HFFc6 (cell line): Measurements from ENCODE around the gene ZNF30. TPM values are rescaled to one million over a fixed set of nuclear protein-coding genes. Genes with fewer than 3 reads are reported as not detected.
A peak's percentile ranks its signal among the peaks of the same experiment; 100 is the strongest.

Source experiments
- DNase-seq: peaks from one replicate; pipeline ENCODE4 v3.0.0-alpha.2; 2018
- H3K27ac Mint-ChIP-seq: 2 replicates; pipeline ENCODE4 v1.8.0; 2020; ENCODE audit warnings: mild to moderate bottlenecking, mixed read lengths
- H3K27me3 Mint-ChIP-seq: 2 replicates; pipeline ENCODE4 v1.8.0; 2021; ENCODE audit warnings: mild to moderate bottlenecking, moderate library complexity, mixed read lengths; ENCODE audit not compliant: insufficient read depth
- H3K36me3 Mint-ChIP-seq: 2 replicates; pipeline ENCODE4 v1.8.0; 2021; ENCODE audit warnings: low read depth, mixed read lengths
- H3K4me1 Mint-ChIP-seq: 2 replicates; pipeline ENCODE4 v1.8.0; 2020; ENCODE audit warnings: low read depth, mixed read lengths
- H3K4me3 Mint-ChIP-seq: 2 replicates; pipeline ENCODE4 v1.8.0; 2020; ENCODE audit warnings: mild to moderate bottlenecking, moderate library complexity, mixed read lengths
- H3K9me3 Mint-ChIP-seq: 2 replicates; pipeline ENCODE4 v1.8.0; 2020; ENCODE audit warnings: mild to moderate bottlenecking, mixed read lengths
- long read RNA-seq: library from polyadenylated mRNA; unstranded; transcript quantifications from one replicate; pipeline ENCODE4 v2.0.0, GENCODE V29; 2019
- total RNA-seq, 6 experiments: library from RNA; stranded (reverse); fragmentation: NEBNext Ultra II Directional; extraction: Animal tissue kit (Norgen Biotek cat#: 25700); gene quantifications; 2 replicates in 1 of 6; 3 replicates in 5 of 6; pipeline ENCODE4 v1.2.3, GENCODE V29; 2021
- TF ChIP-seq, protein P1 (sequence below): fragments of 200-600 bp; sonication (generic); IDR thresholded peaks from 2 replicates; pipeline ENCODE4 v1.5.0; 2021; ENCODE audit warnings: antibody characterized with exemption, mild to moderate bottlenecking

The ZNF30 gene
- 1 to 10 TPM; 1.9 to 3.1 (median 2.2) TPM for total RNA-seq
- long read RNA-seq, partial matches to known transcripts = 1 of 7 reads
- long read RNA-seq, other reads (novel, unspliced or antisense) = 3 of 7 reads

DNA sequence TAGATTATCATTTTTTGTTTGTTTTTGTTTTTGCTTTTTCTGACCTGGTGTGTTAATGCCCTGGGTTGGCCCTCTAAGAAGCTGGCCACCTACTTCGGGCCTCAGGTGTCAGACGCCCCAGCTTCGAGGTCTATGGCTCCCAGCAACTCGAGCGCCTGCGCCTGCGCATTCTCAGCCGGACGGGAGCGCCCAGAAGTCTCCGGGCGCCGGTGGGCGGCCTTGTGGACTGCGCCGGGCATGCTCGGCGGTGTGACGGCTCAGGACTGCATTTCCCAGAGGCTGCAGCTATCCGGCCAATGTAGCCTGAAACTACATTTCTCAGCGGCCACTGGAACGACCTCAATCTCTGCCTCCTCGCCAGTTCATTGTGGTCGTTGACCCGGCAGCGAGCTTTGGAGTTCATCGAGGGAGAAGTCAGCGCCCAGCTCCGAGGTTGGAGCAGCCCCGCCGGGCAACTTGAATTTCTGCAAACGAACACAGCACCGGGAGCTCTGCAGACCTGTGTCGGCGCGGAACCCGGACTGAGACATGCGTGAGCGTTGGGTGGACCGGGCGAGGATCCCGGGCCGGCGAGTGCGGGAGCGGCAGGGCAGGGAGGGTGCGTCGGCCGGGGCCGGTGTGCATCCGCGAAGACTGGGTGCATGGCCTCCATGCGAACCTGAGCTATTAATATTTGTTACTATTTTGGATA is at the start of gene ZNF30:
ZNF30 (plus strand) TSS at position 219 of the 691 bp plus-strand sequence. CDS start 3,045 bp downstream, outside the sequence.
- peak; percentile 89 for DNase-seq
- H3K27me3 Mint-ChIP-seq = peaks cover 1% of the 10 kb centered on the region; the same call in 1 of the 2 replicates
- TF ChIP-seq, protein P1, sequence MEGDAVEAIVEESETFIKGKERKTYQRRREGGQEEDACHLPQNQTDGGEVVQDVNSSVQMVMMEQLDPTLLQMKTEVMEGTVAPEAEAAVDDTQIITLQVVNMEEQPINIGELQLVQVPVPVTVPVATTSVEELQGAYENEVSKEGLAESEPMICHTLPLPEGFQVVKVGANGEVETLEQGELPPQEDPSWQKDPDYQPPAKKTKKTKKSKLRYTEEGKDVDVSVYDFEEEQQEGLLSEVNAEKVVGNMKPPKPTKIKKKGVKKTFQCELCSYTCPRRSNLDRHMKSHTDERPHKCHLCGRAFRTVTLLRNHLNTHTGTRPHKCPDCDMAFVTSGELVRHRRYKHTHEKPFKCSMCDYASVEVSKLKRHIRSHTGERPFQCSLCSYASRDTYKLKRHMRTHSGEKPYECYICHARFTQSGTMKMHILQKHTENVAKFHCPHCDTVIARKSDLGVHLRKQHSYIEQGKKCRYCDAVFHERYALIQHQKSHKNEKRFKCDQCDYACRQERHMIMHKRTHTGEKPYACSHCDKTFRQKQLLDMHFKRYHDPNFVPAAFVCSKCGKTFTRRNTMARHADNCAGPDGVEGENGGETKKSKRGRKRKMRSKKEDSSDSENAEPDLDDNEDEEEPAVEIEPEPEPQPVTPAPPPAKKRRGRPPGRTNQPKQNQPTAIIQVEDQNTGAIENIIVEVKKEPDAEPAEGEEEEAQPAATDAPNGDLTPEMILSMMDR = no peak
- no peaks in the 10 kb centered on the region for H3K9me3 Mint-ChIP-seq
- peak within 1 kb of the TSS; percentile 98 for H3K4me3 Mint-ChIP-seq
- H3K27ac Mint-ChIP-seq = peak within 1 kb of the TSS; percentile 82
- H3K36me3 Mint-ChIP-seq = peaks cover 9% of the 10 kb centered on the region
- peaks cover 14% of the 10 kb centered on the region for H3K4me1 Mint-ChIP-seq

GRCh38 chr19:34879563-34879962 is 47.1 kb upstream of the ZNF30 start:
- Mint-ChIP-seq H3K27ac (no peak overlapping the region), H3K4me3 (no peak overlapping the region), H3K27me3 (peaks cover 1% of the 10 kb centered on the region)

DNA sequence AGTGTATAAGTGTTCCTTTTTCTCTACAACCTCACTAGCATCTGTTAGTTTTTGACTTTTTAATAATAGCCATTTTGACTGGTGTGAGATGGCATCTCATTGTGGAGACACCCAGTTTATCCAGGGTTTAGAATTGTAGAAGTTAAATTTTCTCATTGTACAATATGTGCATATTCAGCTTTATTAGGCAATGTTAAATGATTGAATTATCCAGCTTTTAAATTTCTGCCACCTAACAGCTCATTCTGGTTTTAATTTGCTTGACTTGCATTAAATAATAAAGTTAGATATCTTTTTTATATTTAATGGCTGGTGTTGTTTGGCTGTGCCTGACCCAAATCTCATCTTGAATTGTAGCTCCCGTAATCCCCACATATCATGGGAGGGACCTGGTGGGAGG is 46.7 kb upstream of the ZNF30 start:
- Mint-ChIP-seq H3K4me1 (no peaks in the 10 kb centered on the region), H3K27ac (no peak overlapping the region), H3K9me3 (peaks cover 9% of the 10 kb centered on the region), H3K27me3 (peaks cover 1% of the 10 kb centered on the region), H3K36me3 (no peaks in the 10 kb centered on the region), H3K4me3 (no peak overlapping the region)
- TF ChIP-seq, protein P1 = no peak
- DNase-seq = no peak

More at GRCh38 chr19:34879563-34879962, 47.1 kb upstream of the ZNF30 start:
- no peak for DNase-seq
- TF ChIP-seq, protein P1 = no peak
- Mint-ChIP-seq H3K4me1 (no peaks in the 10 kb centered on the region), H3K36me3 (no peaks in the 10 kb centered on the region), H3K9me3 (peaks cover 5% of the 10 kb centered on the region; the same call in 1 of the 2 replicates)

DNA sequence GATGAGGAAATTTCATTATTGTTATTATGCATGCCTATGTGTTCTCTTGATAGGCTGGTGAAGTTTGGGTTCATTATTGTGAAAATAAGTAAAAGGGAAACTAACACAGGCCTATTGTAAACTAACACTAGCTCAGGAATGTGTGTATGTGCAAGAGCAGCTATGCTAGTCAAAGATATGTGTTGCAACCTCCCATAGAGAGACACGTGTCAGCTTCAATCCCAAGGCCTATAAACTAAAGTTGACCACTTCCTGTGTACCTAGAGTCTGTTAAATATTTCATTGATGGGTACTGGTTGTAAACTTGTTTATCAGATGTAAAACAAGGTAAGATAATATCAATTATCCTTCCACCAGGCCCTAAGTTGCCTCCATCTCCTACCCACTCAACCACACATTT is 44.7 kb upstream of the ZNF30 start:
- TF ChIP-seq, protein P1 = no peak
- DNase-seq = no peak
- Mint-ChIP-seq H3K9me3 (peaks cover 14% of the 10 kb centered on the region), H3K36me3 (no peaks in the 10 kb centered on the region), H3K27me3 (peaks cover 1% of the 10 kb centered on the region), H3K27ac (no peak overlapping the region), H3K4me3 (no peak overlapping the region), H3K4me1 (no peaks in the 10 kb centered on the region)

GRCh38 chr19:34888091-34888490 is 38.6 kb upstream of the ZNF30 start:
- Mint-ChIP-seq H3K4me3 (no peak overlapping the region), H3K4me1 (no peaks in the 10 kb centered on the region), H3K27me3 (peaks cover 4% of the 10 kb centered on the region), H3K36me3 (no peaks in the 10 kb centered on the region), H3K9me3 (peaks cover 19% of the 10 kb centered on the region), H3K27ac (no peak overlapping the region)
- TF ChIP-seq, protein P1 = no peak
- DNase-seq = no peak
